NCI-H2227 (cell line): ENCODE data around the gene ATP8B2.
A peak's percentile ranks its signal among the peaks of the same experiment; 100 is the strongest.
"Not testable (repeated sequence)": the region's sequence is repeated elsewhere in the genome, so short reads cannot be mapped to it uniquely, and the experiment has no call there.

ENCODE experiments used
- DNase-seq: peaks from one replicate; lab custom pipeline; 2025; ENCODE audit not compliant: unreplicated experiment; lab: John Stamatoyannopoulos, UW

Gene ATP8B2

DNA sequence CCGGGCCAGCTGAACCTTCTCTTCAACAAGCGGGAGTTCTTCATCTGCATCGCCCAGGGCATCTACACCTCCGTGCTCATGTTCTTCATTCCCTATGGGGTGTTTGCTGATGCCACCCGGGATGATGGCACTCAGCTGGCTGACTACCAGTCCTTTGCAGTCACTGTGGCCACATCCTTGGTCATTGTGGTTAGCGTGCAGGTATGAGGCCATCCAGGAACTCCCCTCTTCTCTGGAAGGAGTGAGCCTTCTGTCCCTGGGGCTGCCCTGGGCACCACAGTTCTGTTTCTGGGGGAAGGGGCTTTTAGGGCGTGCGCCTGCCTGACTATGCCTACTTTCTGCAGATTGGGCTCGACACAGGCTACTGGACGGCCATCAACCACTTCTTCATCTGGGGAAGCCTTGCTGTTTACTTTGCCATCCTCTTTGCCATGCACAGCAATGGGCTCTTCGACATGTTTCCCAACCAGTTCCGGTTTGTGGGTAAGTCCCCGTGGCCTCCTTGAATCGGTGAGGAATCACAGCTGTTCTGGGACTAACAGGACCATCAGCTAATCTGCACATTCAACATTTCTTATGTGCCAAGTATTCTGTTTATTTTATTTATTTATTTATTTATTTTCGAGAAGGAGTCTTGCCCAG lies 21.1 kb downstream of the ATP8B2 start:
- no peak for DNase-seq

DNA sequence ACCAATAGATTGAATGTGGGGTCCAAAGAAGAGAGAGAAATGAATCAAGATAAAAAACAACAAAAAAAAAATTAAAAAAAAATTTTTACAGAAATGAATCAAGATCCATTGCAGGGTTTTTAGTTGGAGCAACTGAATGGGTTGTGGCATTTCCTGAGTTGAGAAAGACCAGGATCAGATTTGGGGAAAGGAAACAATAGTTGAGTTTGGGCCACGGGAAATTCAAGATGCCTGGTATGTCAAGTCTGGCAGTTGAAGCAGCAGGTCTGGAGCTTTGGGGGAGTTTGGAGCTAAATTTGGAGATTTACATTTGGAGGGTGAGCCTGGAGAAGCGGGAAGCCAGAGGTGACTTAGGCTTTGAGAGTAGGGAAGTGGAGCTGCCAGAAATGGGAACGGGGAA lies 22.6 kb downstream of the ATP8B2 start:
- DNase-seq, result no peak

DNA sequence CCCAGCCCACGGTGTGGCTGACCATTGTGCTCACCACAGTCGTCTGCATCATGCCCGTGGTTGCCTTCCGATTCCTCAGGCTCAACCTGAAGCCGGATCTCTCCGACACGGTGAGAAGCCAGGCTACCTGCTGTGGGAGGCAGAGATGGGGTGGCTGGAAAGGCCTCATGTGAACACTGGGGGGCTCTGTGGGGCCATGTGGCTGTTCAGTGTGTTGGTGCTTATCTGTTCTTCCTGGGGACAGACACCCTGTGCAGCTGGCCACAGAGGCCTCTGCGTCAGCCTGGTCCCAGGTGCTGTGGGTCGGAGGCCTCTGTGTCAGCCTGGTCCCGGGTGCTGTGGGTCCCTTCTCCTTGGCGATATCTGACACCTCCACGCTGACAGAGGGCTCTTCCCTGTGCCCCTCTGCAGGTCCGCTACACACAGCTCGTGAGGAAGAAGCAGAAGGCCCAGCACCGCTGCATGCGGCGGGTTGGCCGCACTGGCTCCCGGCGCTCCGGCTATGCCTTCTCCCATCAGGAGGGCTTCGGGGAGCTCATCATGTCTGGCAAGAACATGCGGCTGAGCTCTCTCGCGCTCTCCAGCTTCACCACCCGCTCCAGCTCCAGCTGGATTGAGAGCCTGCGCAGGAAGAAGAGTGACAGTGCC lies 23.2 kb downstream of the ATP8B2 start:
- DNase-seq, result no peak

DNA sequence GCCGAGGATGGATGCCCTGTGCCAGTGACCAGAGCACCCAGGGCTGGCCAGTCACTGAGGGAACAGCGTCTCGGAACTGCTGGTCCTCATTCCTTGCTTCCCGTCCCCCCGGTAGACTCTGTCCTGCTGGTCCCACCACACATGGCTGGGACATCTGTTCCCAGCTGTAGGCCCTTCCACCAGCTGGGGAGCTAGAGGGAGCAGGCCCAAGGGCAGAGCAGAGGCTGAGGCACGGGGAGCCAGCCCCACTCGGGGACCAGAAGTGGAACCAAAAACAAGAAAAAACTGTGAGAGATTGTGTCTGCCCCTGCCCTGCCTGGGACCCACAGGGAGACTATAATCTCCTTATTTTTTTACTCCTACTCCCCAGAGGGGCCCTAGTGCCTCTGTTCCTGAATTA lies 23.8 kb downstream of the ATP8B2 start:
- DNase-seq, result no peak

DNA sequence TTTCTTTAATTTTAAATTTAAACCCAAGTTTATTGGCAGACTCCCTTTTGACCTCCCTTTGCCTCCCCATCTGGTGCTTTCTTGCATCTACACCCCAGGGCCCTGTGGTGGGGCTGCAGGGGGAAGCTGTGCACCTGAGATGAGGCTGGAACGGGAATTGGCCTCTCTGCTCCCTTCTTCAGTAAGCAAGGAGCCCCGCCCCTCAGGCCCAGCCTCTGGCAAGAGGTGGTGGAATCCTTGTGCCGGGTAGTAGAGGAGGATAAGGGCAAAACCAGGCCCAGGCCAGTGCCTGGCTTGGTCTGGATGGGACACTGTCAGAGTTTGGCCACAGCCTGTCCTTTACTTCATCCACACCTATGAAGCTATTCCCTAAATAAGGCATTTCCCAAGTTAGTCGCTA lies 25.1 kb downstream of the ATP8B2 start:
- no peak for DNase-seq

DNA sequence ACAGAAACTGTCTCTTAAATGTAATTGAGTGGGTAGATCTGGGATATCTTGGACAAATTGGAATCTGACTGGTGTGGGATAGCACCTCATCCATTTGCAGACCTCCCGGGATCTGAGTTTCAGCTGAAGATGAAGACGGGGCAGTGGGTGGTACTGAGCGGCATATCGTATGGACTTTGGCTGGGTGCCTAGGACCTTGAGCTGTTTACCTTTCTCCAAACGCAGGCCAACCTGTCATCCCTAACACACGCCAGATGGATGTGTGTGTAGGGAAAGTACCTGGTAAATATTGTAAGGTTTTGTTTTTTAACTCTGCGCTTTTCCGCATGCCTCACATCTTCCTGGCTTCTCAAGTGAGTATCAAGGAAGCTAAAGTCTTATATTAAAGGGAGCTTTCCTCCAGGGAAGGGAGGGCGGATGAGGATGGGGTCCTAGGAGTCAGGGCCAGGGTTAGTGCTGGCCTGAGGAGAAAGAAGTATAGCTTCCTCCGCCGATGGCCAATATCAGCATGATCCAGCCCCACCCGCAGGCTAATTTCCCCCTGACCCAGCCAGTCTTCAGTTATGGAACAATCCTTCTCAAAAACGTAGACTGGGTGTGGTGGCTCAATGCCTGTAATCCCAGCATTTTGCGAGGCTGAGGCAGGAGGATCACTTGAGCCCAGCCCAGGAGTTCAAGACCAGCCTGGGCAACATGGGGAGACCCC lies 26.2 kb downstream of the ATP8B2 start:
- DNase-seq, result no peak

DNA sequence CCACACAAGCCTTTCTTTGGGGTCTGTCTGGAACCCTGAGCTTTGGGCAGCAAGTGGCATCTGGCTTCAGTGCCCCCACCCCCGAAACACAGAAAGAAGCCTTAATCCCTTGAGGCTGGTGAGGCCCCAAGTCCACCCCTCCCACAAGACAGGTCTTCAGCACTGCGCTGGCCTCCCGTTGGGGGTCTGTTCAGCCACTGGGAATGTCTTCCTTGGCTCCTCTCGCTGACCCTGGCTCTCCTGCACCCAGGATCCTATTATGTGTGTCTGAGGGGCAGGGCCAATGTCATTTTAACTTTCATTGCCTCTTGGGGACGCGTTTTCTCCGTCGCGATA lies 26.9 kb downstream of the ATP8B2 start:
- DNase-seq, result no peak

DNA sequence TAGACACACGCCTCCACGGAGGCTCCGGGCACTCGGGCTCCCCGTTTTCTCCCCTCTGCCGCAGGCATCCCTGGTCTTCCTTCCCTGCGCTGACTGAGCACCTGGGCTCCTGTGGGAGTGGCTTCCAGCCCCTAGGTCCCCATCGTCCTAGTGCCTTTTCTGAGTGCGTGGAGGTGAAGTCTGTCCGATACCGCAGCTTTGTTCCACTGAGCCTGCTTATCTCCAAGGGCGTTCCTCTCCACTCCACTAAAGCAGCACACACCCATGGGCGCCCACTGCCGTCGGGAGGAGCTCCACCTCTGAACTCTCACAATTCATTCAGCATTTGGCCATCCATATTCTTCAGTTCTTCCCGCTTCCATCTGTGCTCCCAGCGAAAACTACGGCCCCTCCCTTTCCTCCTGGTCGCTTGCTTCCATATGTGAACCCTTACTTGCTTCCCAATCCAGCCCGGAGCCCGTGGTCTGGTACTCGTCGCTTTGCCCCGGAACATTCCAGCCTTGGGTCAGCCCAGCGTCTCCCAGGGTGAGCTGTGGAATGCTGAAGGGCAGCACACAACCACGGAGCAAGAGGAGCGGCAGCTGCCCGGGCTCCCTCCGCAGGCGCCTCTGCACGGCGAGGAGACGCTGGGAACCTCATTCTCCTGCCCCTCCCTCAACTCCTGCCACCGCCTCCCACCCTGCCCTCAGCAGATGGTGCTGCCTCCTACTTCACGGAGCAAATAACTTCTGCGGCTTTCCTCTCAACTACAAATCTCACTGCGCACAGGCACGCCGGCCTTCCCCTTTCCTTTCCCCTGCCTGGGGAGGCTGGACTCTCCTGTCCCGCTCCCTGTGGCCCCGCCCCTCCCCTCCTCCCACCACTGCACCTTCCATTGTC lies 27.5 kb downstream of the ATP8B2 start:
- DNase-seq, result peak; percentile 63

DNA sequence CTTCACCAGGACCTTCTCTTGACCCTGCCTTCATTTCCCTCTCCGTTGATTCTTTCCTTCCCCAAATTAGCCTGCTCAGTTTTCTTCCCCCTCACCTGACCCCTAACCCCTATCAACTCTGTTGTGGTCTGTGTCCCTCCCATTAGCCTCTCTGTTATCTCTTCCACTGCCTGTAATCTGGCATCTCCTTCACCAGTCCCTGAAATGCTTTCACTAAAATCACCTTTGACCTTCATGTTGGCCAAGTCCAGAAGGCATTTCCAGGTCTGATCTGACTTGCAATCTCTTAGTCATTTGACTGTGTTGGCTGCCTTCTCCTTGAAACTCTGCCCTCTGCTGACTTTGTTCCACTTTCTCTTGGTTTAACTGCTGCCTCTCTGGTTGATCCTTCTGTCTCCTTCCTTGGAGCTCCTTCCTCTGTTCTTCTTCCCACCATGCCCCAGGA lies 28.2 kb downstream of the ATP8B2 start:
- DNase-seq, result no peak

DNA sequence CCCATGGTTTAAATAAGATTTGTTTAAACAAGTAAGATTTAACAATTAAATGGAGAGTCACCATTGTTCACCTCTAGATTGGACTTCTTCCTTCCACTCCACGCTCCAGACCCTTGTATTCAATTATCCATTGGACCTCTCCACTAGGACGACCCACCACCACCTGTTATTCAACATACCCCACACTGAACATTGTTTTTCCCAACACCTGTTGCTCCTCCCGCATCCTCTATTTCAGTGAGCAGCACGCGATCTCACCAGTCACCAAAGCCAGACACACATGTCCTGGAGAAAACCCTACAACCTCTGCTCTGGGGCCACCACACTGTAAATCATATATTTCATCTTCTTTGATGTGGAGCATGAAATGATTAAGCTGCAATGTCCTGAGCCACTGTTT lies 28.6 kb downstream of the ATP8B2 start:
- no peak for DNase-seq

DNA sequence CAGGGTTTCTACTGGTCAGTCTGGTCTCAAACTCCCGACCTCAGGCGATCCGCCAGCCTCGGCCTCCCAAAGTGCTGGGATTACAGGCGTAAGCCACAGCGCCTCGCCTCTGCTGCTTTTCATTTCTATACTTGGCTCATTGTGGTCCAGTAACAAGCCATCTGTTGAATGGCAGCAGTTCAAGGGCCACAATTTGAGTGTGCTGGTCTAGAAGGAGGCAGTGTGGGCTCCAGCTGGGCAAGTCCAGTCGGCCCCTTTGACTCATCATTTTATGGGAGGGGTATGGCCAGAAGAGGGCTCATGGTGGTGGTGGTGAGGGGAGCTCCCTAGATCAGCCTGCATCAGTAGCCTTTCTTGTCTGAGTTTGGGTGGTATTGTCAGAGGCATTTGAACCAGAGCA lies 33.2 kb downstream of the ATP8B2 start:
- no peak for DNase-seq

DNA sequence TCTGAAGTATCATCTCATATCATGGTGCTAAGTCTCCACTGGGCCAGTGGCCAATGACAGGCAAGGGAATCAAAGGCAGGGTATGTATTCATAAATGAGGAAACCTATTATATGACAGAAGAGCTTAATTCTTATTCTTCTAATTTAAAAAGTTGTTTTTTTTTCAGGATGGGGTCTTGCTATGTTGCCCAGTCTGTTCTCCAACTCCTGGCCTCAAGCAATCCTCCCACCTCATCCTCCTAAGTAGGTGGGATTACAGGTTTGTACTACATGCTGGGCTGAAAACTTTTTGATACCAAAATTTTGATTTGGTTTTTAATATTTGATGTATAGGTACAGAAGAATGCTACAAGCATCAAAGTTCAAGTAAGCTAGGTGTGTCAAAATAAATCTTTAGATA lies 35.0 kb downstream of the ATP8B2 start:
- DNase-seq, result no peak

DNA sequence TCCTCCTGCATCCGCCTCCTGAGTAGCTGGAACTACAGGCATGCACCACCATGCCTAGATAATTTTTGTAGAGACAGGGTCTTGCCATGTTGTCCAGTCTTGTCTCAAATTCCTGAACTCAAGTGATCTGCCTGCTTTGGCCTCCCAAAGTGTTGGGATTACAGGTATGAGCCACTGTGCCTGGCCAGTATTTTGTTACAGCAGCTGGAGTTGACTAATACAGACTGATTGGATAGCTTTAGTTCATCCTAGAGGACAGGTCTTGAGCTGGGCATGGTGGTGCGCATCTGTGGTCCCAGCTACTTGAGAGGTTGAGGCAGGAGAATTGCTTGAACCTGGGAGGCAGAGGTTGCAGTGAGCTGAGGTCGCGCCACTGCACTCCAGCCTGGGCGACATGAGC lies 35.6 kb downstream of the ATP8B2 start:
- DNase-seq, result not testable (repeated sequence)

DNA sequence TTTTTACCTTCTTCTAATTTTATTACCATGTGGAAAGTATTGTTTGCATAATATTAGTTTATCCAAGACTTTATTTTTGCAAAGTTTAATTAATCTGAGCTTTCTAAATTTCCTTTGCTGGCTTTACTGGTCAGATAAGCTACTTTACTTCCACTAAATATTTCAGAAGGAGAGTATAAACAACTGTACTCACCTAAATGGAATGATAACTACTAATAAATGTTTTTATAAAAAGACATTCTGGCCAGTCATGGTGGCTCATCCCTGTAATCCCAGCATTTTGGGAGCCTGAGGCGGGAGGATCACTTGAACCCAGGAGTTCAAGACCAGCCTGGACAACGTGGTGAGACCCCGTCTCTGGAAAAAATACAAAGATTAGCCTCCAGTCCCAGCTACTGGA lies 36.0 kb downstream of the ATP8B2 start:
- no peak for DNase-seq

DNA sequence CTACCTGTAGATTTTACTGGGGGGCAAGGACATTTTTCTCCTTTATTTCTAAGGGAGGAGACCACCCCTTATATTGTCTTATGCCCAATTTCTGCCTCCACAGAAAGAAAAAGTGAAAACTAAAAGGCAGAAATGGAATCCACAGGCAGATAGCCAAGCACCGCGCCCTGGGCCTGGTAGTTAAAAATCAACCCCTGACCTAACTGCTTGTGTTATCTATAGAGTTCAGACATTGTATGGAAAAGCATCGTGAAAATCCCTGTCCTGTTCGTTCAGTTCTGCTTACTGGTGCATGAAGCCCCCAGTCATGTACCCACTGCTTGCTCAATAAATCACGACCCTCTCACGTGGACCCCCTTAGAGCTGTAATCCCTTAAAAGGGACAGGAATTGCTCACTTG lies 46.1 kb downstream of the ATP8B2 start:
- DNase-seq, result no peak

DNA sequence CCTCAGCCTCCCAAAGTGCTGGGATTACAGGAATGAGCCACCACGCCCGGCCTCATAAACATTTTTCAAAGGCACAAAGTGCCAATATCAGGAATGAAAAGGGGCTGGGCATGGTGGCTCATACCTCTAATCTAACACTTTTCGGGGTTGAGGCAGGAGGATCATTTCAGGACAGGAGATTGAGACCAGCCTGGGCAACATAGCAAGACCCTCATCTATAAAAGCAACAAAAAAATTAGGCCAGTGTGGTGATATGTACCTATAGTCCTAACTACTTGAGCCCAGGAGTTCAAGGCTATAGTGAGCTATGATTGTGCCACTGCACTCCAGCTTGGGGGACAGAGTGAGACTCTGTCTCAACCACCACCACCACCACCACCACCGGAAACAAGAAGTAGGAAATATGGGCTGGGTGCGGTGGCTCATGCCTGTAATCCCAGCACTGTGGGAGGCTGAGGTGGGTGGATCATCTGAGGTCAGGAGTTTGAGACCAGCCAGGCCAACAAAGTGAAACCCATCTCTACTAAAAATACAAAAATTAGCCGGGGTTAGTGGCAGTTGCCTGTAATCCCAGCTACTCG lies 48.5 kb downstream of the ATP8B2 start:
- not testable (repeated sequence) for DNase-seq

DNA sequence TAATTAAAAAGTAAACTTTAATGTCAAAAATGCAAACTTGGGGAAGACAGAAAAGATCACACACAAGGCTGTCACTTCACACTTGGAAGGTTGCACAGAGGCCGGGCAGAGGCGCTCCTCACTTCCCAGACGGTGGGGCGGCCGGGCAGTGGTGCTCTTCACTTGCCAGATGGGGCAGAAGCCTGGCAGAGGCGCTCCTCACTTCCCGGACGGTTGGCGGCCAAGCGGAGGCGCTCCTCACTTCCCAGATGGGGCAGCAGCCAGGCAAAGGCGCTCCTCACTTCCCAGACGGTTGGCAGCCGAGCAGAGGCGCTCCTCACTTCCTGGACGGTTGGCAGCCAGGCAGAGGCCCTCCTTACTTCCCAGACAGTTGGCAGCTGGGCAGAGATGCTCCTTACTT lies 54.0 kb downstream of the ATP8B2 start:
- no peak for DNase-seq

DNA sequence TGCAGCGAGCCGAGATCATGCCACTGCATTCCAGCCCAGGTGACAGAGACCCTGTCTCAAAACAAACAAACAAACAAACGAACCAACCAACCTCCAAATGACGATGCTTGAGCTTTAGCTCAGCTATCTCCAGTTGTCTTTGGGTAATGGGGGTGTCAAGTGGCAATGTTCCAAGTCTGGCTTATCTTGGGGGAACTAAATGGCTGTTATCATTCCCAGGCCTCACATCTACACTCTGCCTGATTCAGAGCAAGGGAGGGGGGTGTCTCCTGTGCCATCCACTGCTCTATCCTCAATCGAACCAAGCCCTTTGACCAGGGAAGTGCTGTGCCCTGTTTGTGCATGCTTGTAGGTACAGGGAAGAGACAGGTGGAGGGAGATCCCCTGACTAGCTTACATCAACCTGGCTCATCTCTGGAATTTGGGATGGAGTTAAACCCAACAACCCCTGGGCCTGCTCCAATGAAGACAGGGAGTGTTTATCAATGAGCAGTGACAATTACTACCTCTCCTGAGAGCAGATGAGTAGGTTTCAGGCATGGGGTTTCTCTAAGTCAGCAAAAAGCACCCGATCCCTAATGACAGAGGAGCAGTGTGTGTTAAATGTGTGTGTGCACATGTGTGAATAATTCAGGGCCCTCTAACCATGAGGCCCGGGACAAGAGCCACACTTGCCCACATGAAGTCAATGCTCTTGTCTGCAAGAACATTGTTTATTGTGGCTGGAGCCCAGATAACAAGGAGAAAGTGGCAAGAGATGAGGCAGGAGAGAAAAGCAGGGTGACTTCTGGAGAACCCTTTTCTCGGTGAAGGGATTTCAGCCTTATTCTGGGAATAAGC lies 59.5 kb downstream of the ATP8B2 start:
- no peak for DNase-seq

DNA sequence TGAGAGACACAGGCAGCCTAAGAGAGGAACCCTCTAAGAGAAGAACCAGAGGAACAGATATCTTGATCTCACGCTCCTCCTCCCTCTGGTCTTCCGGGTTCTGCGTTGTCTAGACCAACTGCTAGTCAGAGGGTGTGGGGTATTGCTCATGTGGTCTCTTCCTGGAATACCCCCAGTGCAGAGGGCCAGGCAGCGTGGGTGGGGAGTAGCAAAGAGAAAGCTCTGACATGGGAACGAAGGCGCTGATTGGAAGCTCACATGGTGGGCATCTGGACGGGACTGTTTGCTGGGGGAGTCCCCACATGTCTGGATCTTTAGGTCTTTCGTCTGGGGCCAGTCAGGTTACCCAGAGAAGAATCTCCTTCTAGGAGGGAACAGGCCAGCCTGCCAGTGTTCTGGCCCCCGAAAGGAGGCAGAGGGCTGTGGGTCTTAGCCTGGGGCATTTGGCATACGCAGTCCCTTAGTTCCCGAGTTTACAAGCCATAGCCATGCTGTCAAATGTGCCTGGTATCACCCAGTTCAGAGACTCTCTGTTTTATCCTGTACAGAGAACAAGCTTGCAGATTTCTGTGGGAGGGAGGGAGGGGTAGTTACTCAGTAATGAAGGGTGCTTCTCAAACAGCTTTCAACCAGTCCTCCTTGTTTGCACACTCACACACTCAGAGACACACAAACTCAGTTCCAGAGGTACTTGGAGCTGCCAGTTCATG lies 61.5 kb downstream of the ATP8B2 start:
- DNase-seq, result no peak
